WTC11 (cell line): ENCODE data around the gene SLC12A8.

Experiments used
- CBFB ChIP-seq: sonication (generic); formaldehyde crosslinking; IDR thresholded peaks from 2 replicates; pipeline ENCODE4 v1.8.1; 2022; ENCODE audit warnings: mild to moderate bottlenecking, low read depth, missing genetic modification reagents
- CTCF ChIP-seq: fragments of 200-600 bp; IDR thresholded peaks from 2 replicates; pipeline ENCODE4 v1.8.0; 2022; ENCODE audit warnings: antibody characterized with exemption
- TCF7 ChIP-seq: sonication (generic); formaldehyde crosslinking; IDR thresholded peaks from 2 replicates; pipeline ENCODE4 v1.8.0; 2022; ENCODE audit warnings: mild to moderate bottlenecking, low read depth, missing genetic modification reagents, moderate library complexity

DNA sequence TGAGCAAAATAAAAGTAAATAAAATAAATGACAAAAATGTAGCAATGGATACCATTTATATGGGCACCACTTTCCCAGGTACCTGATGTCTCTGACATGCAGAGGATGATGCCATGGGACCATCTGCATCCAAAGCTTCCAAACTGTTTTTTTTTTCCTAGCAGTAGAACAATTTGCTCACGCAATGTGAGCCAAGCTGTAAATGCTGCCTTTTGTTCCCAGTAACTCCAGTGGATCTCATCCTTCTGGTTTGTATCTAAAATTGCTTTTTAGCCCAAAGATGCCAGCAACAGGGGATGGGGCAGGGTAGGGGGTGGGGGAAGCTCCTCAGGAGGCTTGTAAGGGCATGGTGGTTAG, 32.7 kb downstream of the SLC12A8 start:
- no peak for TF ChIP-seq TCF7
- no peak for TF ChIP-seq CTCF
- TF ChIP-seq CBFB (CRISPR knock-in tag): no peak
